ENCODE data around the gene KRT4.

- TF ChIP-seq, protein P1, sequence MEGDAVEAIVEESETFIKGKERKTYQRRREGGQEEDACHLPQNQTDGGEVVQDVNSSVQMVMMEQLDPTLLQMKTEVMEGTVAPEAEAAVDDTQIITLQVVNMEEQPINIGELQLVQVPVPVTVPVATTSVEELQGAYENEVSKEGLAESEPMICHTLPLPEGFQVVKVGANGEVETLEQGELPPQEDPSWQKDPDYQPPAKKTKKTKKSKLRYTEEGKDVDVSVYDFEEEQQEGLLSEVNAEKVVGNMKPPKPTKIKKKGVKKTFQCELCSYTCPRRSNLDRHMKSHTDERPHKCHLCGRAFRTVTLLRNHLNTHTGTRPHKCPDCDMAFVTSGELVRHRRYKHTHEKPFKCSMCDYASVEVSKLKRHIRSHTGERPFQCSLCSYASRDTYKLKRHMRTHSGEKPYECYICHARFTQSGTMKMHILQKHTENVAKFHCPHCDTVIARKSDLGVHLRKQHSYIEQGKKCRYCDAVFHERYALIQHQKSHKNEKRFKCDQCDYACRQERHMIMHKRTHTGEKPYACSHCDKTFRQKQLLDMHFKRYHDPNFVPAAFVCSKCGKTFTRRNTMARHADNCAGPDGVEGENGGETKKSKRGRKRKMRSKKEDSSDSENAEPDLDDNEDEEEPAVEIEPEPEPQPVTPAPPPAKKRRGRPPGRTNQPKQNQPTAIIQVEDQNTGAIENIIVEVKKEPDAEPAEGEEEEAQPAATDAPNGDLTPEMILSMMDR (IDR thresholded peaks at IDR 0.05): no peak
- TF ChIP-seq EZH2phosphoT487 (IDR thresholded peaks at IDR 0.05): no peak
These were observed 10.0 kb upstream of the KRT4 start for GRCh38 chr12:52823761-52824450.

Data from neural progenitor cell (in vitro differentiated cells).